Psoas muscle (tissue), 8 donors: ENCODE data around the gene ACTL8. TPM values are rescaled to one million over a fixed set of nuclear protein-coding genes. Genes with fewer than 3 reads are reported as not detected.
A peak's percentile ranks its signal among the peaks of the same experiment; 100 is the strongest.
"Not testable (repeated sequence)": the region's sequence is repeated elsewhere in the genome, so short reads cannot be mapped to it uniquely, and the experiment has no call there.

Experiments used
- ATAC-seq, 4 donors: fragments of 200-7000 bp; cut with Tn5 transposase; one replicate each; pipeline ENCODE4 v1.9.1; 2020; ENCODE audit warnings: moderate library complexity in 3 of 4, mild to moderate bottlenecking in 2 of 4
- DNase-seq, 2 donors: peaks; one replicate each; pipeline ENCODE4 v3.0.0-alpha.2; 2020
- H3K27ac ChIP-seq: fragments of 200-600 bp; one replicate; pipeline ENCODE4 v1.8.0; 2022
- H3K27me3 ChIP-seq, 3 donors: fragments of 200-600 bp in 1 of 3; one replicate each; pipeline versions ENCODE4 v1.6.1 to v1.8.0; 2013 to 2022; ENCODE audit warnings: low read length in 2 of 3, mild to moderate bottlenecking in 2 of 3, moderate library complexity in 1 of 3; ENCODE audit not compliant: insufficient read depth in 3 of 3
- H3K36me3 ChIP-seq, 2 donors: fragments of 200-600 bp in 1 of 2; one replicate each; pipeline versions ENCODE4 v1.6.1 to v1.8.0; 2013 to 2022; ENCODE audit warnings: low read depth in 1 of 2, mild to moderate bottlenecking in 1 of 2, moderate library complexity in 1 of 2; ENCODE audit not compliant: insufficient read depth in 1 of 2
- H3K4me1 ChIP-seq: fragments of 200-600 bp; one replicate; pipeline ENCODE4 v1.8.0; 2022
- H3K4me3 ChIP-seq: fragments of 200-600 bp; one replicate; pipeline ENCODE4 v1.8.0; 2022; ENCODE audit warnings: mild to moderate bottlenecking
- H3K9me3 ChIP-seq: fragments of 200-600 bp; one replicate; pipeline ENCODE4 v1.8.0; 2022
- CTCF ChIP-seq: fragments of 200-600 bp; IDR thresholded peaks from one replicate; pipeline ENCODE4 v1.8.0; 2022; ENCODE audit warnings: antibody characterized with exemption
- WGBS, 3 donors: extraction: QIAGEN DNeasy Blood & Tissue Kit; methylation state at CpG; one replicate each; pipeline versions ENCODE4 v1.1.6 to v1.1.7; 2013; 5-methylcytosine and 5-hydroxymethylcytosine counted together
- intact Hi-C, 2 donors: fragments of 100-400 bp; cut with DNase I; formaldehyde crosslinking; loops; one replicate each; pipeline versions ENCODE4 v1.11.0 to v1.14.2; 2022
- polyA plus RNA-seq, 3 donors: library from polyadenylated mRNA; stranded (reverse); fragments of 200-250 nt; gene quantifications; one replicate each; pipeline ENCODE4 v1.2.3, GENCODE V29; 2013
- total RNA-seq, 4 donors: library from RNA; stranded (reverse); fragmentation: NEBNext Ultra II Directional in 2 of 4; extraction: Animal tissue kit (Norgen Biotek cat#: 25700) in 2 of 4; gene quantifications; one replicate each; pipeline versions ENCODE4 v1.2.1 to v1.2.4, GENCODE V29; 2021 to 2023
- donor health status: healthy with polysubstance abuse.
- donor health status: DM: no; HTN: no; CAD: no; lungs with moderate emphysema.
- donor health status: Bipolar disorder and iron deficiency.
- donor health status: healthy.
- donor health status: DM: yes; HTN: yes; CAD: no.
- donor health status: DM: no; HTN: no; CAD: no.
- donor health status: DM: no; HTN: no; CAD: no.
- donor health status: DM: yes; HTN: yes; CAD: no.

Gene ACTL8
- total and polyA plus RNA-seq, 7 donors, result not detected

GRCh38 chr1:17744666-17745478 is 10.3 kb upstream of the ACTL8 start:
- peaks cover 4 to 20% (median 8%) of the 10 kb centered on the region in 3 donors for H3K27me3 ChIP-seq
- ATAC-seq (peak in 2 of 4 donors; percentile 36 to 43), DNase-seq (no peak)
- no peaks in the 10 kb centered on the region for H3K9me3 ChIP-seq
- no peak overlapping the region for H3K27ac ChIP-seq
- intact Hi-C loops, result loop anchor here in 1 of 2 donors (5.0 kb wide), 1 partner anchor 83 kb away; no protein-coding TSS in a partner anchor
- peak; percentile 8 for TF ChIP-seq CTCF
- H3K4me3 ChIP-seq, result no peak overlapping the region
- 41 to 60% (median 46%) methylated on average over 11 of the region's 11 CpGs for WGBS, 3 donors
- H3K36me3 ChIP-seq, result no peaks in the 10 kb centered on the region
- H3K4me1 ChIP-seq, result no peaks in the 10 kb centered on the region

GRCh38 chr1:17745479-17745955 is 9.6 kb upstream of the ACTL8 start:
- TF ChIP-seq CTCF, result no peak
- ATAC-seq (no peak), DNase-seq (no peak)
- no peak overlapping the region for H3K27ac ChIP-seq
- no peak overlapping the region for H3K4me3 ChIP-seq
- peaks cover 4 to 20% (median 8%) of the 10 kb centered on the region in 3 donors for H3K27me3 ChIP-seq
- H3K36me3 ChIP-seq, result no peaks in the 10 kb centered on the region
- no peaks in the 10 kb centered on the region for H3K9me3 ChIP-seq
- 37 to 57% (median 43%) methylated on average over 3 of the region's 3 CpGs for WGBS, 3 donors
- no peaks in the 10 kb centered on the region for H3K4me1 ChIP-seq
- intact Hi-C loops, result no loop called here

- ATAC-seq, H3K4me3 ChIP-seq, H3K4me1 ChIP-seq, H3K9me3 ChIP-seq, intact Hi-C loops, DNase-seq, H3K27ac ChIP-seq, H3K36me3 ChIP-seq: not testable (repeated sequence)
- 79 to 89% (median 79%) methylated on average over 2 of the region's 2 CpGs for WGBS, 3 donors
- H3K27me3 ChIP-seq, result peaks cover 4 to 18% (median 6%) of the 10 kb centered on the region in 3 donors
Measured at GRCh38 chr1:17746281-17746680, 8.9 kb upstream of the ACTL8 start.

- TF ChIP-seq CTCF, result no peak
- DNase-seq (no peak), ATAC-seq (no peak)
- intact Hi-C loops, result no loop called here
- Histone ChIP-seq H3K36me3 (no peaks in the 10 kb centered on the region), H3K27ac (no peak overlapping the region), H3K4me1 (no peaks in the 10 kb centered on the region), H3K27me3 (peaks cover 2 to 18% (median 4%) of the 10 kb centered on the region in 3 donors), H3K4me3 (no peak overlapping the region), H3K9me3 (no peaks in the 10 kb centered on the region)
- WGBS, 3 donors, result 67 to 81% (median 70%) methylated on average over 2 of the region's 2 CpGs
Measured at GRCh38 chr1:17746920-17747319, 8.2 kb upstream of the ACTL8 start.

GRCh38 chr1:17750333-17750732 is 4.8 kb upstream of the ACTL8 start:
- Histone ChIP-seq H3K27me3 (peaks cover 2 to 18% (median 4%) of the 10 kb centered on the region in 3 donors), H3K4me1 (no peaks in the 10 kb centered on the region), H3K36me3 (no peaks in the 10 kb centered on the region), H3K27ac (no peak overlapping the region), H3K9me3 (peaks cover 11% of the 10 kb centered on the region), H3K4me3 (no peak overlapping the region)
- WGBS, 3 donors, result 68 to 72% (median 69%) methylated on average over 5 of the region's 5 CpGs
- no peak for TF ChIP-seq CTCF
- intact Hi-C loops, result no loop called here
- ATAC-seq (no peak), DNase-seq (no peak)
